Eye (tissue), 1 donor: ENCODE measurements around the gene ASTN2.

Experiments
- DNase-seq: peaks from one replicate; pipeline ENCODE4 v3.0.0-alpha.2; 2015

ASTN2 gene

GRCh38 chr9:117293206-117294114, 121.4 kb downstream of the ASTN2 start:
- DNase-seq = no peak

- DNase-seq = no peak
Measured at GRCh38 chr9:117290856-117291622, 123.8 kb downstream of the ASTN2 start.

GRCh38 chr9:117290306-117290840, 124.5 kb downstream of the ASTN2 start:
- DNase-seq = no peak

GRCh38 chr9:117286245-117286644, 128.6 kb downstream of the ASTN2 start:
- DNase-seq = no peak

- DNase-seq = no peak
Measured at GRCh38 chr9:117284414-117284813, 130.4 kb downstream of the ASTN2 start.

- no peak for DNase-seq
Measured at GRCh38 chr9:117282541-117282940, 132.3 kb downstream of the ASTN2 start.

- no peak for DNase-seq
Measured at GRCh38 chr9:117278471-117279035, 136.3 kb downstream of the ASTN2 start.

GRCh38 chr9:117278020-117278419, 136.8 kb downstream of the ASTN2 start:
- peak; percentile 72 for DNase-seq

GRCh38 chr9:117276444-117276843, 138.4 kb downstream of the ASTN2 start:
- DNase-seq = no peak

- no peak for DNase-seq
Measured at GRCh38 chr9:117273612-117274011, 141.2 kb downstream of the ASTN2 start.

- DNase-seq = no peak
Measured at GRCh38 chr9:117268847-117269446, 145.9 kb downstream of the ASTN2 start.

GRCh38 chr9:117266855-117267497, 147.9 kb downstream of the ASTN2 start:
- no peak for DNase-seq

GRCh38 chr9:117265253-117265652, 149.6 kb downstream of the ASTN2 start:
- DNase-seq = no peak

GRCh38 chr9:117258184-117258866, 156.5 kb downstream of the ASTN2 start:
- DNase-seq = peak; percentile 24

GRCh38 chr9:117253261-117253660, 161.6 kb downstream of the ASTN2 start:
- no peak for DNase-seq

GRCh38 chr9:117250610-117251215, 164.1 kb downstream of the ASTN2 start:
- no peak for DNase-seq

- DNase-seq = no peak
Measured at GRCh38 chr9:117249799-117250198, 165.1 kb downstream of the ASTN2 start.

- DNase-seq = peak; percentile 48
Measured at GRCh38 chr9:117247266-117247665, 167.6 kb downstream of the ASTN2 start.

GRCh38 chr9:117245175-117245829, 169.6 kb downstream of the ASTN2 start:
- DNase-seq = peak; percentile 29

GRCh38 chr9:117242082-117242481, 172.8 kb downstream of the ASTN2 start:
- DNase-seq = no peak

- no peak for DNase-seq
Measured at GRCh38 chr9:117239428-117239827, 175.4 kb downstream of the ASTN2 start.
